ENCODE measurements around the gene CLASP1. TPM values are rescaled to one million over a fixed set of nuclear protein-coding genes. Genes with fewer than 3 reads are reported as not detected.

The CLASP1 gene
- polyA plus RNA-seq, 1 donor (not counting 4 experiments of a cell fraction or from before 2014, with no cell fraction given), result 16.7 TPM

DNA sequence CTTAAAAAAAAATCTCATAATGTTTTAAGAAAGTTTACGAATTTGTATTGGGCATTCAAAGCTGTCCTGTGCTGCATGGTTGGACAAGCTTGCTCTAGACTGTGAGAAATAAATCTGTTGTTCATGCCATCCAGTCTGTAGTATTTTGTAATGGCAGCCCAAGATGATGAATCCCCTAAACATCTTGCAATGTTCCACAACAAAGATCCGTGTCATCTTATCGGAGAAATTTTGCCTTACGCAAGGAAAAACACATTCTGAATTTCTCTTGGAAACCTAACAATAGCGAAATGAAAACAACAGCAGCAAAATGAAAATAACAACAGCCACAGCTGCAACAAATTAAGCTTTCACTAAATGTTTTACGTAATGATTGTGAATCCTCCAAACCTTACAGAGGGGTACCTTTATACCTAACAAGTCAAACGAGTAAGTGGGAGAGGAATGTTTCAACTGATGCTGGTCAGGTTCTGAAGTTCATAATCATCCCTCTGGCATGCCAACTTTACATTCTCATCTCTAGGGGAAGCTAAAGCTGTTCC is 194.6 kb downstream of the CLASP1 start:
- Histone ChIP-seq H3K27ac (ENCODE audit: control insufficient read depth, insufficient read depth, low read length) (no peak overlapping the region), H3K9me1 (ENCODE audit: control insufficient read depth, extremely low read depth, insufficient read depth, low read length) (no peaks in the 10 kb centered on the region), H4K20me1 (ENCODE audit: control insufficient read depth, extremely low read depth, insufficient read depth, low read length) (no peaks in the 10 kb centered on the region), H3K4me2 (ENCODE audit: control insufficient read depth, extremely low read depth, insufficient read depth, low read depth, low read length) (no peak overlapping the region), H3K36me3 (ENCODE audit: control insufficient read depth in 2 of 2, extremely low read depth in 1 of 2, insufficient read depth in 2 of 2, low read length in 2 of 2) (peaks cover 24 to 34% of the 10 kb centered on the region in 2 experiments), H3K27me3 (ENCODE audit: control insufficient read depth, extremely low read depth, insufficient read depth, low read length) (no peaks in the 10 kb centered on the region), H3K9me3 (ENCODE audit: control insufficient read depth, low read depth, low read length) (no peaks in the 10 kb centered on the region), H3K9ac (ENCODE audit: control insufficient read depth, extremely low read depth, insufficient read depth, low read length) (no peak overlapping the region), H2AFZ (ENCODE audit: control insufficient read depth, low read length) (no peak overlapping the region), H3K4me1 (ENCODE audit: control insufficient read depth, extremely low read depth, insufficient read depth, low read length) (no peaks in the 10 kb centered on the region), H3K4me3 (ENCODE audit: control insufficient read depth in 2 of 3, extremely low read depth in 1 of 3, insufficient read depth in 2 of 3, low read depth in 1 of 3, low read length in 3 of 3) (no peak overlapping the region), H3K79me2 (ENCODE audit: control insufficient read depth, insufficient read depth, low read length) (no peaks in the 10 kb centered on the region)
- FAIRE-seq (no peak), DNase-seq (ENCODE audit: low read depth, low spot score) (no peak)
- TF ChIP-seq EZH2 (IDR thresholded peaks at IDR 0.05; ENCODE audit: low read length), result no peak
- TF ChIP-seq, protein P1, sequence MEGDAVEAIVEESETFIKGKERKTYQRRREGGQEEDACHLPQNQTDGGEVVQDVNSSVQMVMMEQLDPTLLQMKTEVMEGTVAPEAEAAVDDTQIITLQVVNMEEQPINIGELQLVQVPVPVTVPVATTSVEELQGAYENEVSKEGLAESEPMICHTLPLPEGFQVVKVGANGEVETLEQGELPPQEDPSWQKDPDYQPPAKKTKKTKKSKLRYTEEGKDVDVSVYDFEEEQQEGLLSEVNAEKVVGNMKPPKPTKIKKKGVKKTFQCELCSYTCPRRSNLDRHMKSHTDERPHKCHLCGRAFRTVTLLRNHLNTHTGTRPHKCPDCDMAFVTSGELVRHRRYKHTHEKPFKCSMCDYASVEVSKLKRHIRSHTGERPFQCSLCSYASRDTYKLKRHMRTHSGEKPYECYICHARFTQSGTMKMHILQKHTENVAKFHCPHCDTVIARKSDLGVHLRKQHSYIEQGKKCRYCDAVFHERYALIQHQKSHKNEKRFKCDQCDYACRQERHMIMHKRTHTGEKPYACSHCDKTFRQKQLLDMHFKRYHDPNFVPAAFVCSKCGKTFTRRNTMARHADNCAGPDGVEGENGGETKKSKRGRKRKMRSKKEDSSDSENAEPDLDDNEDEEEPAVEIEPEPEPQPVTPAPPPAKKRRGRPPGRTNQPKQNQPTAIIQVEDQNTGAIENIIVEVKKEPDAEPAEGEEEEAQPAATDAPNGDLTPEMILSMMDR (optimal IDR thresholded peaks at IDR 0.05 in 1 of 3, IDR thresholded peaks at IDR 0.05 in 1 of 3, conservative IDR thresholded peaks at IDR 0.05 in 1 of 3; ENCODE audit: extremely low read depth in 1 of 3, insufficient read depth in 2 of 3, low read length in 3 of 3), result no peak
- dilution Hi-C loops (cut with MboI; ENCODE audit: extremely low pct_ligation_motif_present, low sequenced_read_pairs), result no loop called here

DNA sequence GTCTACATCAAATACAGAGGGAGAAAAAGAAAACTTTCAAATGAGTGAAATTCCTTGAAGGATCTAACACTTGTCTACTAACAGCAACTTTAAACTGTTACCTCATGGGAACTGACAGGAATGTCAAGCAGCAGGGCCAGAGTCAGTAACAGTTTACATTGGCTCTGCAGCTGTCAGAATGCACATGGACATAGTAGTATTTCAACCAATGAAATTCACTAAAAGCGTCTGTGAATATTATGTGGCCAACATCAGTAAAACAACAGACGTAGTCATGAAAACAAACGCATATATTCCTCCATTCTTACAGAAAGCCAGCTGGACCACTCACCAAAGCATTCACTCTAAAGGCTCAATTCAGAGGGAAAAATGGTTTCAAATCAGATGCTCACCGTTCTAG is 197.9 kb downstream of the CLASP1 start:
- no peak overlapping the region for H2AFZ ChIP-seq (ENCODE audit: control insufficient read depth, low read length)
- H3K27ac ChIP-seq (ENCODE audit: control insufficient read depth, insufficient read depth, low read length), result no peak overlapping the region
- FAIRE-seq, result no peak
- no peak for TF ChIP-seq EZH2 (IDR thresholded peaks at IDR 0.05; ENCODE audit: low read length)
- TF ChIP-seq, protein P1 (optimal IDR thresholded peaks at IDR 0.05 in 1 of 3, IDR thresholded peaks at IDR 0.05 in 1 of 3, conservative IDR thresholded peaks at IDR 0.05 in 1 of 3; ENCODE audit: extremely low read depth in 1 of 3, insufficient read depth in 2 of 3, low read length in 3 of 3), result no peak
- no peaks in the 10 kb centered on the region for H3K9me1 ChIP-seq (ENCODE audit: control insufficient read depth, extremely low read depth, insufficient read depth, low read length)
- H3K9me3 ChIP-seq (ENCODE audit: control insufficient read depth, low read depth, low read length), result no peaks in the 10 kb centered on the region
- no peak overlapping the region for H3K4me2 ChIP-seq (ENCODE audit: control insufficient read depth, extremely low read depth, insufficient read depth, low read depth, low read length)
- dilution Hi-C loops (cut with MboI; ENCODE audit: extremely low pct_ligation_motif_present, low sequenced_read_pairs), result no loop called here
- no peak overlapping the region for H3K9ac ChIP-seq (ENCODE audit: control insufficient read depth, extremely low read depth, insufficient read depth, low read length)
- peaks cover 2% of the 10 kb centered on the region for H3K4me1 ChIP-seq (ENCODE audit: control insufficient read depth, extremely low read depth, insufficient read depth, low read length)
- no peak overlapping the region for H3K4me3 ChIP-seq (ENCODE audit: control insufficient read depth in 2 of 3, extremely low read depth in 1 of 3, insufficient read depth in 2 of 3, low read depth in 1 of 3, low read length in 3 of 3)
- H3K36me3 ChIP-seq (ENCODE audit: control insufficient read depth in 2 of 2, extremely low read depth in 1 of 2, insufficient read depth in 2 of 2, low read length in 2 of 2), result peaks cover 37 to 50% of the 10 kb centered on the region in 2 experiments
- H3K27me3 ChIP-seq (ENCODE audit: control insufficient read depth, extremely low read depth, insufficient read depth, low read length), result no peaks in the 10 kb centered on the region
- no peaks in the 10 kb centered on the region for H3K79me2 ChIP-seq (ENCODE audit: control insufficient read depth, insufficient read depth, low read length)
- DNase-seq (ENCODE audit: low read depth, low spot score), result no peak
- H4K20me1 ChIP-seq (ENCODE audit: control insufficient read depth, extremely low read depth, insufficient read depth, low read length), result no peaks in the 10 kb centered on the region

Data from keratinocyte (primary cell).